GM21528 (cell line): ENCODE data around the gene NAA25.

Experiments
- ATAC-seq: cut with Tn5 transposase; IDR thresholded peaks from one replicate; pipeline ENCODE4 v1.9.1; 2021; ENCODE audit warnings: mild to moderate bottlenecking, moderate library complexity; ENCODE audit not compliant: unreplicated experiment, low FRiP score

NAA25 gene

GRCh38 chr12:112108202-112109079 is at the start of gene NAA25:
TSS of gene NAA25 (minus strand) at chr12:112108783. CDS start at chr12:112108773, 10 bp downstream.
- ATAC-seq, result peak; percentile 76

GRCh38 chr12:112153893-112154219 is 45.3 kb upstream of the NAA25 start:
- no peak for ATAC-seq

GRCh38 chr12:112153181-112153892 is 44.8 kb upstream of the NAA25 start:
- ATAC-seq, result no peak

- ATAC-seq, result no peak
These were observed 43.4 kb upstream of the NAA25 start for GRCh38 chr12:112151766-112152541.

GRCh38 chr12:112149596-112149995 is 41.0 kb upstream of the NAA25 start:
- no peak for ATAC-seq

- ATAC-seq, result no peak
These were observed 39.5 kb upstream of the NAA25 start for GRCh38 chr12:112148031-112148513.

GRCh38 chr12:112146123-112146522 is 37.5 kb upstream of the NAA25 start:
- ATAC-seq, result no peak

GRCh38 chr12:112140728-112141127 is 32.1 kb upstream of the NAA25 start:
- ATAC-seq, result no peak

- no peak for ATAC-seq
These were observed 26.1 kb upstream of the NAA25 start for GRCh38 chr12:112134731-112135130.

- no peak for ATAC-seq
These were observed 24.8 kb upstream of the NAA25 start for GRCh38 chr12:112133418-112133817.

- ATAC-seq, result no peak
These were observed 23.1 kb upstream of the NAA25 start for GRCh38 chr12:112131686-112132085.

- no peak for ATAC-seq
These were observed 21.9 kb upstream of the NAA25 start for GRCh38 chr12:112130441-112130998.

- no peak for ATAC-seq
These were observed 18.3 kb upstream of the NAA25 start for GRCh38 chr12:112126911-112127310.

GRCh38 chr12:112126000-112126438 is 17.4 kb upstream of the NAA25 start:
- no peak for ATAC-seq

- ATAC-seq, result peak; percentile 91
These were observed 16.8 kb upstream of the NAA25 start, which contains the start of gene TRAFD1 for GRCh38 chr12:112125250-112125999. TSS of gene TRAFD1 (plus strand) at chr12:112125560. CDS start at chr12:112130523, 4,963 bp downstream.

GRCh38 chr12:112124918-112125249 is 16.3 kb upstream of the NAA25 start:
- peak; percentile 1 for ATAC-seq

GRCh38 chr12:112122823-112123690 is 14.5 kb upstream of the NAA25 start:
- ATAC-seq, result no peak

- ATAC-seq, result no peak
These were observed 13.4 kb upstream of the NAA25 start for GRCh38 chr12:112121780-112122565.
